GM19099 (cell line): ENCODE results near the gene RHOV.

Source experiments
- POLR2A ChIP-seq: IDR thresholded peaks from 3 replicates; pipeline ENCODE4 v1.6.1; 2011; ENCODE audit warnings: low read depth; ENCODE audit not compliant: insufficient read length; ENCODE audit errors: extremely low read depth

Gene RHOV

GRCh38 chr15:40859206-40859851, 14.7 kb downstream of the RHOV start:
- no peak for TF ChIP-seq POLR2A

DNA sequence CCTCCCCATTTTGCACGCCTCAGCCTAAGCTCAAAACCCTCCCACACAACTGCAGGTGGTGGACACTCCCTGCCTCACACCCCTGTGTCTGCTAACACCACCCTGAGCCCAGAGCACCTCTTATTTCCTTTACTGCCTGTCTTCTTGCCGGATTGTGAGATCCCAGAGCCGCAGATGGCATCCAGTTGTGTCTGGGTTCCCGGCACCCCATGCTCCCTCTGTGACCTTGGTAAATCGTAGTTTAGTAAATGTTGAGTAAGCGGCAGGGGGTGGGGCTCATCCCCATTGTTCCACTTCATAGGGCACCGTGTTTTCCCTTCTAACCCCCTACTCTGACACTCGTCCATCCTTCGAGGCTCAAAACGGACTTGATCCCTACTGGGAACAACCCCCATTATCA, 15.3 kb downstream of the RHOV start:
- TF ChIP-seq POLR2A: no peak

- no peak for TF ChIP-seq POLR2A
Measured at GRCh38 chr15:40857601-40858341, 16.3 kb downstream of the RHOV start.

DNA sequence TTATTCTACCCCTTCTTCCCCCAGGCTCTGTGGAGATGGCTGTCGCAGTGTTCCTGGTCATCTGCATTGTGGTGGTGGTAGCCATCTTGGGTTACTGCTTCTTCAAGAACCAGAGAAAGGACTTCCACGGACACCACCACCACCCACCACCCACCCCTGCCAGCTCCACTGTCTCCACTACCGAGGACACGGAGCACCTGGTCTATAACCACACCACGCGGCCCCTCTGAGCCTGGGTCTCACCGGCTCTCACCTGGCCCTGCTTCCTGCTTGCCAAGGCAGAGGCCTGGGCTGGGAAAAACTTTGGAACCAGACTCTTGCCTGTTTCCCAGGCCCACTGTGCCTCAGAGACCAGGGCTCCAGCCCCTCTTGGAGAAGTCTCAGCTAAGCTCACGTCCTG, 17.3 kb downstream of the RHOV start:
- no peak for TF ChIP-seq POLR2A

- TF ChIP-seq POLR2A: no peak
Measured at GRCh38 chr15:40855706-40856234, 18.3 kb downstream of the RHOV start.

- no peak for TF ChIP-seq POLR2A
Measured at GRCh38 chr15:40854161-40854560, 19.9 kb downstream of the RHOV start.

DNA sequence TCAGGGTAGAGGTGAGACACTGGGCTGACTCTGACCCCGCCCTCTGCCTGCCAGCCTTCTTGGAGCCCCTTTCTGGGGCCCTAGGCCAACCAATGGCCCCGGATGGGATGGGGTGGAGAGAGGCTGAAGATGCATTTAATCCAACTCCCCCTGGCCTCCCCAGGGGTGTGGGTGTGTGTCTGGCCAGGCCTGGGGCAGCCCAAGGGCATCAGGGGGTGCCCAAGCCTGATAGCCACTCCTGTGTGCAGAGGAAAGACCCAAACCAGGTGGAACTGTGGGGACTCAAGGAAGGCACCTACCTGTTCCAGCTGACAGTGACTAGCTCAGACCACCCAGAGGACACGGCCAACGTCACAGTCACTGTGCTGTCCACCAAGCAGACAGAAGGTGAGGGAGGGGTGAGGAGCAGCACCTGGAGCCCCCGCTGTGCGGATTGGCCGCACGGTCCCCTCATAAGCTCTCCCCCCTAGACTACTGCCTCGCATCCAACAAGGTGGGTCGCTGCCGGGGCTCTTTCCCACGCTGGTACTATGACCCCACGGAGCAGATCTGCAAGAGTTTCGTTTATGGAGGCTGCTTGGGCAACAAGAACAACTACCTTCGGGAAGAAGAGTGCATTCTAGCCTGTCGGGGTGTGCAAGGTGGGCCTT, 20.7 kb downstream of the RHOV start:
- TF ChIP-seq POLR2A: no peak

GRCh38 chr15:40852529-40852928, 21.5 kb downstream of the RHOV start:
- TF ChIP-seq POLR2A: no peak

- no peak for TF ChIP-seq POLR2A
Measured at GRCh38 chr15:40850576-40851112, 23.4 kb downstream of the RHOV start.

- TF ChIP-seq POLR2A: peak; percentile 16
Measured at GRCh38 chr15:40847223-40847961, 26.6 kb downstream of the RHOV start.

GRCh38 chr15:40846841-40847222, 27.2 kb downstream of the RHOV start:
- TF ChIP-seq POLR2A: peak; percentile 1

GRCh38 chr15:40845511-40846284, 28.3 kb downstream of the RHOV start:
- no peak for TF ChIP-seq POLR2A

DNA sequence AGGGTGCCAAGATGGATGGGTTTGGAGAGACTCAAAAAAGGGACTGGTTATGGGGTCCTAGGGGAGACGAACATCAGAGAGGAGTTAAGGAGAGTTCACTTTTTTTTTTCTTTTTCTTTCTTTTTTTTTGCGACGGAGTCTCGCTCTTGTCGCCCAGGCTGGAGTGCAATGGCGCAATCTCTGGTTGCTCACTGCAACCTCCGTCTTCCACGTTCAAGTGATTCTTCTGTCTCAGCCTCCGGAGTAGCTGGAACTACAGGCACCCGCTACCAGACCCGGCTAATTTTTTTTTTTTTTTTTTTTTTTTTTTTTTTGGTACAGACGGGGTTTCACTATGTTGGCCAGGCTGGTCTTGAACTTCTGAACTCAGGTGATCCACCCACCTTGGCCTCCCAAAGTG, 29.0 kb downstream of the RHOV start:
- TF ChIP-seq POLR2A: no peak

GRCh38 chr15:40844696-40845030, 29.4 kb downstream of the RHOV start:
- no peak for TF ChIP-seq POLR2A
